DND-41 (cell line): ENCODE results near the gene DLG1.

Experiments used
- ATAC-seq: fragments of 200-7000 bp; cut with Tn5 transposase; 3 replicates; pipeline ENCODE4 v1.9.1; 2021; ENCODE audit warnings: low read depth; ENCODE audit not compliant: insufficient read depth
- DNase-seq: peaks from one replicate; pipeline ENCODE4 v3.0.0-alpha.2; 2020
- H2AFZ ChIP-seq: 2 replicates; pipeline ENCODE4 v1.6.0; 2012; ENCODE audit warnings: low read depth, low read length
- H3K27ac ChIP-seq: 2 replicates; pipeline ENCODE4 v1.5.1; 2012; ENCODE audit warnings: low read length, inconsistent platforms
- H3K27me3 ChIP-seq: fragments of 200-600 bp; sonication (generic); 2 replicates; pipeline ENCODE4 v1.6.0; 2012; ENCODE audit warnings: low read length, mild to moderate bottlenecking, inconsistent platforms; ENCODE audit not compliant: insufficient read depth, poor library complexity
- H3K36me3 ChIP-seq: 2 replicates; pipeline ENCODE4 v1.5.1; 2012; ENCODE audit warnings: low read length, inconsistent platforms; ENCODE audit not compliant: insufficient read depth
- H3K4me1 ChIP-seq: 2 replicates; pipeline ENCODE4 v1.5.1; 2012; ENCODE audit warnings: mild to moderate bottlenecking, low read length; ENCODE audit not compliant: insufficient read depth
- H3K4me2 ChIP-seq: 2 replicates; pipeline ENCODE4 v1.6.0; 2012; ENCODE audit warnings: mild to moderate bottlenecking, moderate library complexity, low read length, inconsistent platforms; ENCODE audit not compliant: insufficient read depth
- H3K4me3 ChIP-seq, 2 experiments: fragments of 200-600 bp in 1 of 2; shearing (Covaris generic) in 1 of 2; 2 replicates each; pipeline ENCODE4 v1.5.1; 2012 to 2016; ENCODE audit warnings: inconsistent platforms in 2 of 2, low read length in 2 of 2, mild to moderate bottlenecking in 2 of 2, low read depth in 1 of 2, moderate library complexity in 1 of 2
- H3K79me2 ChIP-seq: 2 replicates; pipeline ENCODE4 v1.6.0; 2012; ENCODE audit warnings: low read length, inconsistent platforms; ENCODE audit not compliant: insufficient read depth
- H3K9ac ChIP-seq: 2 replicates; pipeline ENCODE4 v1.6.0; 2012; ENCODE audit warnings: low read depth, mild to moderate bottlenecking, inconsistent platforms, low read length, moderate library complexity
- H3K9me3 ChIP-seq: 2 replicates; pipeline ENCODE4 v1.5.1; 2012; ENCODE audit warnings: low read length, moderate library complexity, mild to moderate bottlenecking, inconsistent platforms; ENCODE audit not compliant: insufficient read depth, severe bottlenecking
- H4K20me1 ChIP-seq: 2 replicates; pipeline ENCODE4 v1.6.0; 2012; ENCODE audit warnings: low read length; ENCODE audit not compliant: insufficient read depth
- EZH2 ChIP-seq: IDR thresholded peaks from 3 replicates; pipeline ENCODE4 v1.6.1; 2012; ENCODE audit warnings: borderline replicate concordance, low read depth, mild to moderate bottlenecking, moderate library complexity, low read length, inconsistent platforms; ENCODE audit not compliant: severe bottlenecking
- TF ChIP-seq, protein P1 (sequence below): IDR thresholded peaks from 2 replicates; pipeline ENCODE4 v1.5.1; 2012; ENCODE audit warnings: borderline replicate concordance, low read length, moderate library complexity, mild to moderate bottlenecking; ENCODE audit not compliant: poor library complexity, severe bottlenecking; ENCODE audit errors: extremely low read depth

The DLG1 gene

DNA sequence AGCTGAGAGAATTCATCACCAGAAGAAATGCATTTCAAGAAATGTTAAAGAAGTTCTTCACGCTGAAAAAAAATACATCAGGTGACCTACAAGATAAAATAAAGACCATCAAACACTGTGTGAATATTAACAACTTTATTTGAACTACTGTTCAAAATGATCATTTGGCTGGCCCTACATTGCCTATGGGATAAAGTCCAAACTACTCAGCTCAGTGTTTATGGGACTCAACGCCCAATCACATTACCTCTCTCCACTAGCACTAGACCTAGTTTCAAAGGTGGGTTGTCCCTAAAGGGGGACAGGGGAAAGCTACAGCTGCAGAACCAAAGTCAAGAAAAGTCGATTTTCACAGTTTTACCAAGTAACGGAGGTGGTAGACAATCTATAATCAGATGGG is 62.0 kb downstream of the DLG1 start:
- Histone ChIP-seq H4K20me1 (peaks cover 10% of the 10 kb centered on the region; the same call in 1 of the 2 replicates), H3K4me2 (no peak overlapping the region), H3K9ac (no peak overlapping the region), H3K4me1 (no peaks in the 10 kb centered on the region), H2AFZ (no peak overlapping the region), H3K27me3 (no peaks in the 10 kb centered on the region), H3K9me3 (peaks cover 7% of the 10 kb centered on the region), H3K4me3 (no peak overlapping the region), H3K27ac (no peak overlapping the region), H3K36me3 (peaks cover 9% of the 10 kb centered on the region; the same call in 1 of the 2 replicates), H3K79me2 (peaks cover 93% of the 10 kb centered on the region)
- ATAC-seq (no peak), DNase-seq (no peak)
- TF ChIP-seq, protein P1, sequence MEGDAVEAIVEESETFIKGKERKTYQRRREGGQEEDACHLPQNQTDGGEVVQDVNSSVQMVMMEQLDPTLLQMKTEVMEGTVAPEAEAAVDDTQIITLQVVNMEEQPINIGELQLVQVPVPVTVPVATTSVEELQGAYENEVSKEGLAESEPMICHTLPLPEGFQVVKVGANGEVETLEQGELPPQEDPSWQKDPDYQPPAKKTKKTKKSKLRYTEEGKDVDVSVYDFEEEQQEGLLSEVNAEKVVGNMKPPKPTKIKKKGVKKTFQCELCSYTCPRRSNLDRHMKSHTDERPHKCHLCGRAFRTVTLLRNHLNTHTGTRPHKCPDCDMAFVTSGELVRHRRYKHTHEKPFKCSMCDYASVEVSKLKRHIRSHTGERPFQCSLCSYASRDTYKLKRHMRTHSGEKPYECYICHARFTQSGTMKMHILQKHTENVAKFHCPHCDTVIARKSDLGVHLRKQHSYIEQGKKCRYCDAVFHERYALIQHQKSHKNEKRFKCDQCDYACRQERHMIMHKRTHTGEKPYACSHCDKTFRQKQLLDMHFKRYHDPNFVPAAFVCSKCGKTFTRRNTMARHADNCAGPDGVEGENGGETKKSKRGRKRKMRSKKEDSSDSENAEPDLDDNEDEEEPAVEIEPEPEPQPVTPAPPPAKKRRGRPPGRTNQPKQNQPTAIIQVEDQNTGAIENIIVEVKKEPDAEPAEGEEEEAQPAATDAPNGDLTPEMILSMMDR: no peak
- TF ChIP-seq EZH2: no peak

DNA sequence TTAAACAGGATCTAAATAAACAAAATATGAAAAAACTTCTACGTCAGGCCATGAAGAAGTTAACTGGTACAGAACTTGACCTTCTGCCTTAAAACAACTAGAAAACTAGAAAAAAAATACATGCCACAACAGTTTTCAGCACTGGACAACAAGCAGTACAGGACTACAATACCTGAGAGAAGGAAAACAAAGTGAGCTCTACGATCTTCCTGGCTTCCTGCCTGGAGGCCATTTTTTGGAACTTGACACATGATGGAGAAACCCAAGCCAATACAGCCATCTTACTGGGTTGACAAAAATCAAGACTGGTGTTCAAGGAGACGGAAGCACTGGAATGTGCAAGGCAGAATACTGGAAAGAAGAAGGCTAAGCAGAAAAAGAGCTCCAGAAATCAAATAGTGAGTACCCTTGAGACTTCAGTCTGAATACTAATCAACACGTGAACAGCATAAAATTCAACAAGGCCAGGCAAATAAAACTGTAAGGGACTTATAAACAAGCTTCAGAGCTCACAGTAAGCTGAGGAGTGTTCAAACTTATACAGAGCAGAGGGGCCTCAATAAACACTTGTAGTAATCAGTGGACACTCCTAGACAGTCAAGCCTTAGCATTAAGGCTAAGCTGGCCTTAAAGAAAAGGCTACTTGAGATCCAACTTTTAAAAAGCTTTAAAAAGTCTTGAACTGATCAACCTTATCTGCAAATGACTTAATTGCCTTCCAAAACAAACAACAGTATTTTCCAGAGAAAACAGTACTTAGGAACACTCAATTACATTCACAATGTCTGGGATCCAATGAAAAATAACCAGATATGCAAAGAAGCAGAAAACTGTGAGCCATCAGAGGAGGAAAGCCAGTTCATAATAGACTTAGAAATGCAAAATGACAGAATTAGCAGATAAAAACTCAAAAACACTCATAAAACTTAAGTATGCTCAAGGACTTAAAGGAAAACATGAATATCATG is 63.2 kb downstream of the DLG1 start:
- no peak for TF ChIP-seq EZH2
- TF ChIP-seq, protein P1: no peak
- Histone ChIP-seq H2AFZ (no peak overlapping the region), H3K79me2 (peaks cover 92% of the 10 kb centered on the region), H3K4me1 (no peaks in the 10 kb centered on the region), H3K36me3 (peaks cover 15% of the 10 kb centered on the region; the same call in 1 of the 2 replicates), H4K20me1 (peaks cover 13% of the 10 kb centered on the region; the same call in 1 of the 2 replicates), H3K4me2 (no peak overlapping the region), H3K9me3 (peaks cover 5% of the 10 kb centered on the region), H3K9ac (no peak overlapping the region), H3K27ac (no peak overlapping the region), H3K4me3 (no peak overlapping the region), H3K27me3 (no peaks in the 10 kb centered on the region)
- ATAC-seq: no peak
- no peak for DNase-seq

DNA sequence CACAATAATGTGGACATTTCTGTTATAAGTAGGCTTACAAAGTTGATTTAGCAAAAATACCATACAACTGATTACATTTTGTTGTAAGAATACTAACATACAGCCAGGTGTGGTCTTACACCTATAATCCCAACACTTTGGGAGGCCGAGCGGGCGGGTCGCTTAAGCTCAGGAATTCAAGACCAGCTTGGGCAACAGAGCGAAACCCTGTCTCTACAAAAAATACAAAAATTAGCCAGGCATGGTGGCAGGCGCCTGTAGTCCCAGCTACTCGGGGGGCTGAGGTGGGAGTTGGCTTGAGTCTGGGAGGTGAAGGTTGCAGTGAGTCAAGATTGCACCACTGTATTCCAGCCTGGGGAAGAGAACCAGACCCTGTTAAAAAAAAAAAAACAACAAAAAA is 67.1 kb downstream of the DLG1 start:
- Histone ChIP-seq H3K79me2 (peaks cover 75% of the 10 kb centered on the region), H3K27me3 (no peaks in the 10 kb centered on the region), H3K36me3 (peaks cover 12% of the 10 kb centered on the region; the same call in 1 of the 2 replicates), H3K9ac (no peak overlapping the region), H3K4me3 (no peak overlapping the region), H2AFZ (no peak overlapping the region), H4K20me1 (peaks cover 17% of the 10 kb centered on the region; the same call in 1 of the 2 replicates), H3K4me2 (no peak overlapping the region), H3K4me1 (no peaks in the 10 kb centered on the region), H3K9me3 (no peaks in the 10 kb centered on the region), H3K27ac (no peak overlapping the region)
- DNase-seq (no peak), ATAC-seq (no peak)
- no peak for TF ChIP-seq EZH2
- TF ChIP-seq, protein P1: no peak
